Stomach (tissue), 9 donors: ENCODE data around the gene BTF3L4. TPM values are rescaled to one million over a fixed set of nuclear protein-coding genes. Genes with fewer than 3 reads are reported as not detected.

Experiments
- DNase-seq, 2 donors: peaks; one replicate each; pipeline versions ENCODE4 v3.0.0 to v3.0.0-alpha.2; 2013 to 2019
- H3K27ac ChIP-seq, 5 donors: fragments of 200-600 bp in 4 of 5; sonication (generic) in 4 of 5; one replicate each; pipeline ENCODE4 v1.5.1; 2013 to 2019; ENCODE audit warnings: mild to moderate bottlenecking in 1 of 5, moderate library complexity in 1 of 5
- H3K27me3 ChIP-seq, 3 donors: fragments of 200-600 bp; sonication (generic); one replicate each; pipeline ENCODE4 v1.5.1; 2017 to 2019; ENCODE audit warnings: mixed run types in 1 of 3
- H3K36me3 ChIP-seq, 4 donors: fragments of 200-600 bp; sonication (generic); 1 replicate in 3 of 4; 2 replicates in 1 of 4; pipeline ENCODE4 v1.5.1; 2016 to 2019
- H3K4me1 ChIP-seq, 4 donors: fragments of 200-600 bp; sonication (generic); one replicate each; pipeline ENCODE4 v1.5.1; 2016 to 2019
- H3K4me3 ChIP-seq, 4 donors: fragments of 200-600 bp; sonication (generic) in 3 of 4; one replicate each; pipeline ENCODE4 v1.5.1; 2016 to 2019; ENCODE audit warnings: mild to moderate bottlenecking in 1 of 4
- H3K9me3 ChIP-seq, 4 donors: fragments of 200-600 bp; sonication (generic); one replicate each; pipeline ENCODE4 v1.5.1; 2016 to 2019
- EP300 ChIP-seq: sonication (generic); formaldehyde crosslinking; IDR thresholded peaks from one replicate; pipeline ENCODE4 v1.6.1; 2017; ENCODE audit warnings: antibody characterized with exemption
- POLR2A ChIP-seq, 4 donors: fragments of 450-650 bp; IDR thresholded peaks; one replicate each; pipeline ENCODE4 v1.6.1; 2016; ENCODE audit warnings: antibody characterized with exemption in 4 of 4, control low read depth in 2 of 4, mild to moderate bottlenecking in 1 of 4, moderate library complexity in 1 of 4
- POLR2AphosphoS5 ChIP-seq, 3 donors: sonication (generic); formaldehyde crosslinking; IDR thresholded peaks; one replicate each; pipeline ENCODE4 v1.6.1; 2016; ENCODE audit warnings: antibody characterized with exemption in 3 of 3
- WGBS, 5 donors: extraction: QIAGEN DNeasy Blood & Tissue Kit in 3 of 5; methylation state at CpG; one replicate each; pipeline versions ENCODE4 v1.1.5 to v1.1.7; 2013 to 2018; 5-methylcytosine and 5-hydroxymethylcytosine counted together
- intact Hi-C: fragments of 100-400 bp; cut with DNase I; formaldehyde crosslinking; loops from one replicate; pipeline ENCODE4 v1.15.1; 2023; ENCODE audit warnings: low total_unique reads
- polyA plus RNA-seq, 3 donors: library from polyadenylated mRNA; stranded (reverse); fragments of 200-250 nt; gene quantifications; one replicate each; pipeline ENCODE4 v1.2.3, GENCODE V29; 2013
- total RNA-seq, 5 donors: library from RNA; depleted of rRNA; stranded (reverse); fragments of >200 nt; gene quantifications; one replicate each; pipeline versions ENCODE4 v1.1.0 to v1.2.3, GENCODE V29; 2014 to 2016
- TF ChIP-seq, protein P1 (sequence below), 7 experiments: fragments of 450-650 bp in 4 of 7; fragments of 200-600 bp in 3 of 7; sonication (generic) in 3 of 7; IDR thresholded peaks; one replicate each; pipeline ENCODE4 v1.5.1; 2016 to 2019; ENCODE audit warnings: antibody characterized with exemption in 7 of 7, control low read depth in 2 of 7, mild to moderate bottlenecking in 1 of 7
- donor health status: healthy with polysubstance abuse.
- donor health status: Bipolar disorder and iron deficiency.
- donor health status: healthy.

BTF3L4 gene
- total and polyA plus RNA-seq, 8 donors = 6.7 to 287 (median 41.2) TPM

DNA sequence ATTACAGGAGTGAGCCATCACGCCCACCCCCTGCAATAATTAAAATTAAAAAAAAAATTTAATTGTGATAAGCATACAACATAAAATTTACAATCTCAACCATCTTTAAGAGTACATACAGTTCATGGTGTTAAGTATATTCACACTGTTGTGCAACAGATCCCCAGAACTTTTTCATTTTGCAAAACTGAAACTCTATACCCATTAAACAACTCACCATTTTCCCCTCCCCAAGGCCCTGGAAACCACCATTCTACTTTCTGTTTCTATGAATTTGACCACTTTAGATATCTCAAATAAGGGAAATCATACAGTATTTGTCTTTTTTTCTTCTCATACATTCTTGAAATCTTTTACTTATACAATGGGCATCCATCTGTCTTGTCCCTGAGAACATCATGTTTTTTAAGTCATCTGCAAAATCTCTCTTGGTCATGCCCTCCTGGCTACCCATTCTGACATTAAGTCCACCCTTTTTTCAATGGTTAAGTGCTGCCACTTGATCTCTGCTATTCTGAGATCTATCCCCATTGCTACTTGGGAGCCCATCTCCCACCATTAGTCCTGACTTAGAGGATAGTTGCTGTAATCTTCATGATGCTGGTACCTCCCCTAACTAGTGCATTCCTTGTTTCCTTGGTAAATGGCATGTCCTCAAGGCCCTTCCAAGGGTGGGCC, 46.4 kb downstream of the BTF3L4 start:
- Histone ChIP-seq H3K9me3 (no peaks in the 10 kb centered on the region), H3K27ac (no peak overlapping the region), H3K4me1 (peaks cover 0 to 5% (median 0%) of the 10 kb centered on the region in 4 donors), H3K4me3 (no peak overlapping the region), H3K27me3 (no peaks in the 10 kb centered on the region), H3K36me3 (no peaks in the 10 kb centered on the region)
- intact Hi-C loops = no loop called here
- DNase-seq = no peak
- TF ChIP-seq, protein P1, sequence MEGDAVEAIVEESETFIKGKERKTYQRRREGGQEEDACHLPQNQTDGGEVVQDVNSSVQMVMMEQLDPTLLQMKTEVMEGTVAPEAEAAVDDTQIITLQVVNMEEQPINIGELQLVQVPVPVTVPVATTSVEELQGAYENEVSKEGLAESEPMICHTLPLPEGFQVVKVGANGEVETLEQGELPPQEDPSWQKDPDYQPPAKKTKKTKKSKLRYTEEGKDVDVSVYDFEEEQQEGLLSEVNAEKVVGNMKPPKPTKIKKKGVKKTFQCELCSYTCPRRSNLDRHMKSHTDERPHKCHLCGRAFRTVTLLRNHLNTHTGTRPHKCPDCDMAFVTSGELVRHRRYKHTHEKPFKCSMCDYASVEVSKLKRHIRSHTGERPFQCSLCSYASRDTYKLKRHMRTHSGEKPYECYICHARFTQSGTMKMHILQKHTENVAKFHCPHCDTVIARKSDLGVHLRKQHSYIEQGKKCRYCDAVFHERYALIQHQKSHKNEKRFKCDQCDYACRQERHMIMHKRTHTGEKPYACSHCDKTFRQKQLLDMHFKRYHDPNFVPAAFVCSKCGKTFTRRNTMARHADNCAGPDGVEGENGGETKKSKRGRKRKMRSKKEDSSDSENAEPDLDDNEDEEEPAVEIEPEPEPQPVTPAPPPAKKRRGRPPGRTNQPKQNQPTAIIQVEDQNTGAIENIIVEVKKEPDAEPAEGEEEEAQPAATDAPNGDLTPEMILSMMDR (IDR thresholded peaks at IDR 0.05) = no peak
- TF ChIP-seq POLR2A (IDR thresholded peaks at IDR 0.05) = no peak
- no peak for TF ChIP-seq POLR2AphosphoS5 (IDR thresholded peaks at IDR 0.05)
- no peak for TF ChIP-seq EP300
- 86 to 100% (median 96%) methylated on average over 1 of the region's 1 CpG for WGBS, 5 donors

DNA sequence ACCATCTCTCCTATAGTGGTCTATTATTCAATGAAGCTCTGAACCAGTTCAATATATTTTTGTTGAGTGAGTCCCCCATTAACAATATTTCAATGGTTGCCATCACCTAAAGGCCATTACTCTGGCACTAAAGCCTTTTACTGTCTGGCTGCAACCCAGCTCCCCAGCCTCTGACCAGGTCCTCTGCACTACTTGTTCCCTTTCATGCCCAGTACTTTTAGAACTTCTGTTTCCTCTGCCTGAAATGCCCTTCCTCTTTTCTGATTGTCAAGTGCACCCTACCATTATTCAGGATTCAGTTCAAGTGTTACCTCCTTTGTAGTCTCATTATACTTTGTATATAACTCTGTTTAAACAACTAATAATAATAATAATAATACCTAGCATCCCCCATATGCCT, 55.4 kb downstream of the BTF3L4 start:
- DNase-seq = no peak
- Histone ChIP-seq H3K4me1 (no peaks in the 10 kb centered on the region), H3K36me3 (no peaks in the 10 kb centered on the region), H3K4me3 (no peak overlapping the region), H3K27me3 (no peaks in the 10 kb centered on the region), H3K27ac (no peak overlapping the region), H3K9me3 (no peaks in the 10 kb centered on the region)
- intact Hi-C loops = no loop called here
- TF ChIP-seq EP300 (no peak), POLR2AphosphoS5 (IDR thresholded peaks at IDR 0.05) (no peak), POLR2A (IDR thresholded peaks at IDR 0.05) (no peak)
- TF ChIP-seq, protein P1 (IDR thresholded peaks at IDR 0.05) = no peak

DNA sequence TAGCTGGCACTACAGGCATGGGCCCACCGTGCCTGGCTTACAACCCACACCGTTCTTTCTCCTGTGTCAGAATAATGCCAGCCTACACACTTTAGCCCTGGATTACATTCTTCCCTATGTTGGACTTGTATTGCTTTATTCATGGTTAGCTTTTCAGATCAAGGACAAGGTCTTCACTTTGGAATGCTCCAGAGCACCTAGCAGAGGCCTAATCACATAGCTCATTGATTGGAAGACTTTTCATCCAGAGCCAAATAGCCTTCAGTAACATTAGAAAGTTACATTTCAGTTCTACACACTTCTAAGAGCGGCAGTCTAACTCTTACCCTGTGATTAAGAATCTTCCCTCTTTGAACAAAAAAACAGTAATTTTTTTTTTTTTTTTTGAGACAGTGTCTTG, 56.4 kb downstream of the BTF3L4 start:
- no peaks in the 10 kb centered on the region for H3K4me1 ChIP-seq
- TF ChIP-seq, protein P1 (IDR thresholded peaks at IDR 0.05) = no peak
- TF ChIP-seq POLR2A (IDR thresholded peaks at IDR 0.05) (no peak), EP300 (no peak), POLR2AphosphoS5 (IDR thresholded peaks at IDR 0.05) (no peak)
- no peaks in the 10 kb centered on the region for H3K27me3 ChIP-seq
- H3K36me3 ChIP-seq = no peaks in the 10 kb centered on the region
- no peak overlapping the region for H3K4me3 ChIP-seq
- no peaks in the 10 kb centered on the region for H3K9me3 ChIP-seq
- DNase-seq = no peak
- WGBS, 5 donors = 90 to 98% (median 94%) methylated on average over 3 of the region's 3 CpGs
- intact Hi-C loops = no loop called here
- no peak overlapping the region for H3K27ac ChIP-seq

DNA sequence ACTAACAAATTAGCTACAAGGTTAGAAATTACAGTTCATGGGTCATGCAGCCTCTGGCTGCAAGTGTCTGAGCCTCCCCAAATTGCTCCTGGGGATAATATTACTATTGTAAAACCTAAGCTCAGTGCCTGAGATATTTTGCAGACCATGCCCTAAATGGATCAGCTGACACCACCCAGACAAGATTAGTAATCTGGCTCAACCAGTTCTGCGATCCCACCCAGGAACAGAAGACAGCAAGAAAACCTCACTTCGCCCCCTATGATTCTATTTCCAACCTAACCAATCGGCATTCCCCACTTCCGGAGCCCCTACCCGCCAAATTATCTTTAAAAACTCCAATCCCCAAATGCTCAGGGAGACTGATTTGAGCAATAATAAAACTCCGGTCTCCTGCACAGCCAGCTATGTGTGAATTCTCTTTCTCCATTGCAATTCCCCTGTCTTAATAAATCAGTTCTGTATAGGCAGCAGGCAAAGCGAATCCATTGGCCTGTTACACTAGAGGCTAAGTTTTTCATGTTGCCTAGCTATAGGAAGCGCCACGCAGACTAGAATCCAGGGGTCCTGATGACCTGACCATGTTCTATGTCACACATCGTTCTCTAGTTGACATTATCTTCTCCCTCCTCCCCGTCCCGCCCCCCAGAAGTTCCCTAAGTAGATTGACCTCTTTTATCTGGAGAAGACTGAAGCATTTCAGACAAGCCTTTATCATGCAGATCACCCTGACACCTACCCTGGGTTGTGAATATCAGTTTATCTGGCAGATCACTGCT, 63.4 kb downstream of the BTF3L4 start:
- TF ChIP-seq, protein P1 (IDR thresholded peaks at IDR 0.05) = no peak
- no peak for TF ChIP-seq EP300
- Histone ChIP-seq H3K4me3 (no peak overlapping the region), H3K36me3 (no peaks in the 10 kb centered on the region), H3K27me3 (no peaks in the 10 kb centered on the region), H3K4me1 (no peaks in the 10 kb centered on the region), H3K27ac (no peak overlapping the region), H3K9me3 (no peaks in the 10 kb centered on the region)
- peak in 1 of 2 donors; percentile 30 for DNase-seq
- intact Hi-C loops = no loop called here
- WGBS, 5 donors = 47 to 60% (median 50%) methylated on average over 12 of the region's 12 CpGs
